Right lobe of liver (tissue), 6 donors: ENCODE measurements around the gene PTGR1. TPM values are rescaled to one million over a fixed set of nuclear protein-coding genes. Genes with fewer than 3 reads are reported as not detected.
A peak's percentile ranks its signal among the peaks of the same experiment; 100 is the strongest.

ENCODE experiments used
- ATAC-seq, 4 donors: fragments of 200-7000 bp; cut with Tn5 transposase; one replicate each; pipeline ENCODE4 v1.9.1; 2020; ENCODE audit warnings: mild to moderate bottlenecking in 4 of 4, moderate library complexity in 4 of 4
- DNase-seq, 3 donors: peaks; one replicate each; pipeline ENCODE4 v3.0.0-alpha.2; 2020
- H3K27ac ChIP-seq, 3 donors: fragments of 200-600 bp; one replicate each; pipeline ENCODE4 v1.8.0; 2022
- H3K27me3 ChIP-seq, 2 donors: fragments of 200-600 bp; one replicate each; pipeline ENCODE4 v1.8.0; 2022
- H3K36me3 ChIP-seq, 4 donors: fragments of 200-600 bp; sonication (generic) in 1 of 4; one replicate each; pipeline versions ENCODE4 v1.5.1 to v1.8.0; 2017 to 2022; ENCODE audit warnings: control low read depth in 1 of 4
- H3K4me1 ChIP-seq, 4 donors: fragments of 200-600 bp; sonication (generic) in 1 of 4; one replicate each; pipeline versions ENCODE4 v1.5.1 to v1.8.0; 2017 to 2022; ENCODE audit warnings: control low read depth in 1 of 4
- H3K4me3 ChIP-seq, 3 donors: fragments of 200-600 bp; one replicate each; pipeline ENCODE4 v1.8.0; 2022
- H3K9me3 ChIP-seq, 4 donors: fragments of 200-600 bp; sonication (generic) in 1 of 4; one replicate each; pipeline versions ENCODE4 v1.5.1 to v1.8.0; 2017 to 2022; ENCODE audit warnings: control low read depth in 1 of 4
- CTCF ChIP-seq, 4 donors: fragments of 200-600 bp in 3 of 4; fragments of 450-650 bp in 1 of 4; IDR thresholded peaks; one replicate each; pipeline versions ENCODE4 v1.5.1 to v1.8.0; 2016 to 2022; ENCODE audit warnings: antibody characterized with exemption in 4 of 4, mild to moderate bottlenecking in 2 of 4
- POLR2A ChIP-seq: fragments of 450-650 bp; IDR thresholded peaks from one replicate; pipeline ENCODE4 v1.6.1; 2017; ENCODE audit warnings: antibody characterized with exemption, mild to moderate bottlenecking
- WGBS: methylation state at CpG from one replicate; pipeline ENCODE4 v1.1.6; 2018; ENCODE audit warnings: low coverage, low lambda C conversion rate; ENCODE audit not compliant: insufficient coverage; ENCODE audit errors: missing lambda C conversion rate; 5-methylcytosine and 5-hydroxymethylcytosine counted together
- intact Hi-C, 2 donors: fragments of 100-400 bp; cut with DNase I; formaldehyde crosslinking; loops; one replicate each; pipeline versions ENCODE4 v1.11.2 to v1.14.1; 2022
- total RNA-seq, 6 experiments: library from RNA; depleted of rRNA in 2 of 6; stranded (reverse); fragments of >200 nt in 2 of 6; fragmentation: NEBNext Ultra II Directional in 3 of 6; extraction: Animal tissue kit (Norgen Biotek cat#: 25700) in 3 of 6; gene quantifications; one replicate each; pipeline versions ENCODE4 v1.1.0 to v1.2.4, GENCODE V29; 2016 to 2023
- donor health status: DM: no; HTN: yes; CAD: no.
- donor health status: DM: no; HTN: no; CAD: no.
- donor health status: DM: no; HTN: no; CAD: no.
- donor health status: DM: no; HTN: yes; CAD: no.
- donor health status: DM: no; HTN: yes; CAD: no.

Gene PTGR1
- total RNA-seq, 6 experiments from 2014 or later: 477 to 1,242 (median 773) TPM

GRCh38 chr9:111603041-111603440 lies 3.6 kb upstream of the PTGR1 start:
- WGBS: 48% methylated on average over 3 of the region's 4 CpGs
- no peak for DNase-seq
- no peak overlapping the region for H3K4me3 ChIP-seq
- peak overlapping the region in 2 of 3 donors; percentile 83 to 96 for H3K27ac ChIP-seq
- H3K27me3 ChIP-seq: no peaks in the 10 kb centered on the region
- TF ChIP-seq CTCF (IDR thresholded peaks at IDR 0.05): no peak
- no peak for ATAC-seq
- intact Hi-C loops: no loop called here
- H3K4me1 ChIP-seq: peaks cover 0 to 63% (median 19%) of the 10 kb centered on the region in 4 donors
- no peaks in the 10 kb centered on the region for H3K9me3 ChIP-seq
- H3K36me3 ChIP-seq: peaks cover 0 to 2% (median 0%) of the 10 kb centered on the region in 4 donors

- ATAC-seq: peak in 2 of 4 donors; percentile 4 to 14
- Histone ChIP-seq H3K9me3 (no peaks in the 10 kb centered on the region), H3K4me1 (peaks cover 0 to 61% (median 18%) of the 10 kb centered on the region in 4 donors), H3K4me3 (peak overlapping the region in 1 of 3 donors; percentile 9), H3K36me3 (peaks cover 0 to 18% (median 8%) of the 10 kb centered on the region in 4 donors), H3K27me3 (no peaks in the 10 kb centered on the region), H3K27ac (peak overlapping the region; percentile 44 to 96 (median 92))
- intact Hi-C loops: no loop called here
- TF ChIP-seq CTCF (IDR thresholded peaks at IDR 0.05) (no peak), POLR2A (no peak)
- WGBS: 47% methylated on average over 10 of the region's 10 CpGs
- DNase-seq: no peak
These were observed 2.0 kb upstream of the PTGR1 start for GRCh38 chr9:111601237-111602018.

GRCh38 chr9:111599955-111600343 lies 502 bp upstream of the PTGR1 start:
- Histone ChIP-seq H3K4me3 (peak overlapping the region; percentile 56 to 83 (median 82)), H3K9me3 (no peaks in the 10 kb centered on the region), H3K4me1 (peaks cover 0 to 62% (median 18%) of the 10 kb centered on the region in 4 donors), H3K27me3 (no peaks in the 10 kb centered on the region), H3K36me3 (peaks cover 0 to 33% (median 15%) of the 10 kb centered on the region in 4 donors), H3K27ac (peak overlapping the region; percentile 88 to 96 (median 92))
- TF ChIP-seq POLR2A: no peak
- no peak for TF ChIP-seq CTCF (IDR thresholded peaks at IDR 0.05)
- DNase-seq (peak in 1 of 3 donors; percentile 64), ATAC-seq (peak; percentile 3 to 24 (median 12))
- intact Hi-C loops: no loop called here
- WGBS: no CpG with 5 or more reads among the region's 17 CpGs

GRCh38 chr9:111598733-111599091 lies 735 bp downstream of the PTGR1 start:
- DNase-seq (peak in 1 of 3 donors; percentile 39), ATAC-seq (peak; percentile 24 to 61 (median 48))
- intact Hi-C loops: no loop called here
- H3K9me3 ChIP-seq: no peaks in the 10 kb centered on the region
- peaks cover 0 to 54% (median 13%) of the 10 kb centered on the region in 4 donors for H3K4me1 ChIP-seq
- peak overlapping the region; percentile 88 to 96 (median 92) for H3K27ac ChIP-seq
- peaks cover 0 to 46% (median 19%) of the 10 kb centered on the region in 4 donors for H3K36me3 ChIP-seq
- TF ChIP-seq POLR2A (no peak), CTCF (IDR thresholded peaks at IDR 0.05) (no peak)
- H3K27me3 ChIP-seq: no peaks in the 10 kb centered on the region
- 3% methylated on average over 6 of the region's 16 CpGs for WGBS
- peak overlapping the region; percentile 56 to 83 (median 82) for H3K4me3 ChIP-seq
